GM10266 (cell line): ENCODE data around the gene ZBTB42.

Source experiments
- DNase-seq: peaks from one replicate; pipeline ENCODE4 v3.0.0; 2012; ENCODE audit errors: extremely low spot score
- TF ChIP-seq, protein P1 (sequence below): IDR thresholded peaks from 2 replicates; pipeline ENCODE4 v1.5.1; 2012; ENCODE audit warnings: mild to moderate bottlenecking, low read depth; ENCODE audit not compliant: control insufficient read depth, insufficient read depth; ENCODE audit errors: missing control alignments

ZBTB42 gene

DNA sequence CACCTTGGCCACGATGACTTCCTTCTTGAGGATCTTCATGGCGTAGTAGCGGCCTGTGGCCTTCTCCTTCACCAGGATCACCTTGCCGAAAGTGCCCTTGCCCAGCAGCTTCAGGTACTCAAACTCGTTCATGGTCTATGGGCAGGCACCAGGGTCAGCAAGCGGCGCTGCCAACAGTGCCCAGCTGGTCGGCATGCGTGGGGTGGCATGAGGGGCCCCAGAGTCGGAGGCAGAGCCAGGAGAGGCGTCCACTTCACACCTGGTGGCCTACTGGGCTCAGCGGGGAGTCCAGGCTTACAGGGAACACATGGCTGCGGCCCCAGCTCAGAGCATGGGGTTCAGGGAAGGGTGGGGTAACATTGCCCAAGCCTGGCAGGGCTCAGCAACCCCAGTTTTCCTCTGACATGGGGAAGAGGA lies 25.8 kb upstream of the ZBTB42 start:
- no peak for DNase-seq
- TF ChIP-seq, protein P1, sequence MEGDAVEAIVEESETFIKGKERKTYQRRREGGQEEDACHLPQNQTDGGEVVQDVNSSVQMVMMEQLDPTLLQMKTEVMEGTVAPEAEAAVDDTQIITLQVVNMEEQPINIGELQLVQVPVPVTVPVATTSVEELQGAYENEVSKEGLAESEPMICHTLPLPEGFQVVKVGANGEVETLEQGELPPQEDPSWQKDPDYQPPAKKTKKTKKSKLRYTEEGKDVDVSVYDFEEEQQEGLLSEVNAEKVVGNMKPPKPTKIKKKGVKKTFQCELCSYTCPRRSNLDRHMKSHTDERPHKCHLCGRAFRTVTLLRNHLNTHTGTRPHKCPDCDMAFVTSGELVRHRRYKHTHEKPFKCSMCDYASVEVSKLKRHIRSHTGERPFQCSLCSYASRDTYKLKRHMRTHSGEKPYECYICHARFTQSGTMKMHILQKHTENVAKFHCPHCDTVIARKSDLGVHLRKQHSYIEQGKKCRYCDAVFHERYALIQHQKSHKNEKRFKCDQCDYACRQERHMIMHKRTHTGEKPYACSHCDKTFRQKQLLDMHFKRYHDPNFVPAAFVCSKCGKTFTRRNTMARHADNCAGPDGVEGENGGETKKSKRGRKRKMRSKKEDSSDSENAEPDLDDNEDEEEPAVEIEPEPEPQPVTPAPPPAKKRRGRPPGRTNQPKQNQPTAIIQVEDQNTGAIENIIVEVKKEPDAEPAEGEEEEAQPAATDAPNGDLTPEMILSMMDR: no peak

DNA sequence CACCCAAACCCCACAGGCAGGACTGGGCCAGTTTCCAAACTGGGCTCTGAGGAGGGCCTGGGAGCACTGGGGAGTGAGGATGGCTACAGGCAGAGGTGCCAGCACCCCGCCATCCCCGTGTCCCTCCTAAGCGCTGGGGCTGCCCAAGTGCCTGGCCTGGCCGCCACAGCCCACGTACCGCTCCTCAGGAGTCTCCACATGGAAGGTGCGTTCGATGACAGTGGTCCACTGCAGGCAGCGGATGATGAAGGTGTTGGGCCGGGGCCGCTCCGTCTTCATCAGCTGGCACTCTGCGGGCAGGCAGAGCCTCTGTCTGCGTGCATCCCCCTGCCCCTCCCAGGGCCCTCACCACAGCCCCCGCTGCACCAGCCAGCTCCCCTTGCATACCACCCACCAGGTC lies 24.4 kb upstream of the ZBTB42 start:
- TF ChIP-seq, protein P1: no peak
- no peak for DNase-seq

DNA sequence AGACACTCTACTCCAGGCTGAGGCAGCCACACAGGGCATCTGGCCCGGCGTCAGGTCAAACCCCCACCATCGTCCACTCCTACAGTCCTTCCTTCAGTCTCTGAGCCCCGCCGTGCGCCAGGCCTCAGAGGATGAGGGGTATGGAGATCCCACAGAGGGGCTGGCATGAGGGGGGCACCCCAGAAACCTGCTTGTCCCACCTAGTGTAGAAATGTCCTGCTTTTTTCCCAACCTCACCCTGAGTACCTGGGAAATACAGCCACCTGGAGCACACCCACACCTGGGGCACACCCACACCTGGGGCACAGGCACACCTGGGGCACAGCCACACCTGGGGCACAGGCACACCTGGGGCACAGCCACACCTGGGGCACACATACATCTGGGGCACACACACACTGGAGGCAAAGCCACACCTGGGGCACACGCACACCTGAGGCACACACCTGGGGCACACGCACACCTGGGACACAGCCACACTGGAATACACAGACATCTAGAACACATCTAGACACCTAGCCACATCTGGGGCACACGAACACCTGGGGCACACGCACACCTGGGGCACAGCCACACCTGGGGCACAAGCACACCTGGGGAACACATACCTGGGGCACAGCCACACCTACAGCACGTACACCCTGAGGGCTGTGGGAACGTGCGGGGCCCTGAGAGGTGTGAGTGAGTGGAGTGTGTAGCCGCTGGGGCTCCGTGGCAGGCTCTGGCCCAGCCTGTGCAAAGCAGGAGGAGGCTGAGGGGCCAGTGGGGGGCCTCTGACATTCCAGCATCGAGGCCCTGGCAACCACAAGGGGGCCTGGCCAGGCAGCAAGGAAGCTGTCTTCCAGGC lies 23.7 kb upstream of the ZBTB42 start:
- TF ChIP-seq, protein P1: no peak
- DNase-seq: no peak

DNA sequence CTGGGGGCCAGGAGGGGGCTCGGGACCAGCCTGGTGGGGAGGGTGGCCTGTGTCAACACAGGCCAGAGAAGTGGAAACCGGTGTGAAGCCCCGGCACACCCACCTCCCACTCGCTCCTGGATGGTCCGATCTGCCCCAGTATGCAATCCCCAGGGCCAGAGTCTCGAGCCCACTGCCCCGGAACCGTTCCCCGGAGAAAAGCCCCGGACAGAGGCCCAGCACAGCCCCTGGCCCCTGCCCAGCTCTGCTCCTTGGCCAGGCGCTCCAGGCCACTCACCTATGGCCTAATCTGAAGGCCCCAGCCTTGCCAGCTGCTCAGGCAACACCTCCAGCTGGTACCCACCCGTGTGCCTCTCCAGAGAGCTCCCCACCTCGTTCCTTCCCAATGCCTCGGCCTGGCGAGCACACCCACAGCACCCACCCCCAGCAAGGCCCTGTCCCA lies 23.1 kb upstream of the ZBTB42 start:
- DNase-seq: no peak
- TF ChIP-seq, protein P1: no peak

DNA sequence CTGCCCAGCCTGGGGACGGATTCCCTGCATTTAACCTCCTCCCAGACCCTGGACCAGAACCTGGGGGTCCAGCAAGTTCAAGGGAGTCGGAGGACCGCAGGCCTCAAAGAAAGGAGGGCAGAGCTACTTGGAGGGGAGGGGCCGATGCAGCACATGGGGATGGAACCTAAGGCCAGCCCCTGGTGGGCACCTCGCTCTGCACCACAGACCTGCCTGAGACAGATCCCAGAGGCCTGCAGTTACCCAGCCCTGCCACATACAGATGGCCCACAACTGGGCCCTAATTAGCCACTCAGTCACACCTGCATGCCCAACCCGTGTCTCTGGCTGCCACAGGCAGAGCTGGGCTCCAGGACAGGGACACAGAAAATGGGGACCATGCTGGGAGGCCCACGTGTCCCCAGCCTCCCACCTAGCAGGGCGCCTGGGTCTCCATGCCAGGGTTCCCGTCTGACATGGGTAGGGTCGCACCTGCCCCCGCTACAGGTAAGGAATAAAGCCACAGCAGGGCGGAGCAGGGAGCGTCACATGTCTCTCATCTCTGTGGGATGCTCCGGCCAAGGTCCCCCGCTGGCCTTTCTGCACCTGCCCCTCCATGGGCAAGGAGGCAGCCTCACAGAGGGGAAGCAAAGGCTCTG lies 22.1 kb upstream of the ZBTB42 start:
- TF ChIP-seq, protein P1: no peak
- DNase-seq: no peak

DNA sequence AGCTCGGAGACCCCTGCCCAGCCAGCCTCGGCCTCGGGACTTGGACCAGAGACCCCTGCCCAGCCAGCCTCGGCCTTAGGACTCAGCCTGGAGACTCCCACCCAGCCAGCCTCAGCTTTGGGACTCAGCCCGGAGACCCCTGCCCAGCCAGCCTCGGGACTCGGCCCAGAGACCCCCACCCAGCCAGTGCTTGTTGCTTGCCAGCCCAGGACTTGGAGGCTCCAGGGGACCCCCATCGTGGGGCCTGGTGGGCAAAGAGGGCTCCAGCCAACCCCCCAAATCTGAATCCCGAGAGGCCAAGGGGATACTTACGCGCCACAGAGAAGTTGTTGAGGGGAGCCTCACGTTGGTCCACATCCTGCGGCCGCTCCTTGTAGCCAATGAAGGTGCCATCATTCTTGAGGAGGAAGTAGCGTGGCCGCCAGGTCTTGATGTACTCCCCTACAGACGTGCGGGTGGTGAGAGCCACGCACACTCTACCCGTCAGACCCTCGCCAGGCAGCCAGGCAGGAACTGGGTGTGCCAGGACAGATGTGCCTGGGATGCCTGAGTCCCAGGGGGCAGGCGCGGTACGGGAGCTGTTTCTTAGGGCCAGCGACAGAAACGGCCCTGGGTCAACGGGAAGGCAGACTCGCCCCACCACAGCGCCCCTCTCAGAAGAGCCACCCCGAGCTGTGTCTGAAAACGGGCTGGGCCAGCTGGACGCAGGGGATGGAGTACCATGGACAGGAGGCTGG lies 21.0 kb upstream of the ZBTB42 start:
- TF ChIP-seq, protein P1: no peak
- no peak for DNase-seq
